PC-3 (cell line): ENCODE data around the gene AHNAK. TPM values are rescaled to one million over a fixed set of nuclear protein-coding genes. Genes with fewer than 3 reads are reported as not detected.

ENCODE experiments used
- ATAC-seq: fragments of 200-7000 bp; cut with Tn5 transposase; 2 replicates; pipeline ENCODE4 v1.9.1; 2020; ENCODE audit warnings: mild to moderate bottlenecking, moderate library complexity
- BruUV-seq: library from RNA; stranded (reverse); fragments of 400-500 nt; replicated peaks from 2 replicates; lab custom pipeline; 2021; lab: Mats Ljungman, UMichigan
- CTCF ChIA-PET: fragments of 300-600 bp; sonication (Branson Sonifier 250); formaldehyde crosslinking; loops from one replicate; lab custom pipeline; 2022; ENCODE audit warnings: antibody characterized with exemption; lab: Charles Lee
- POLR2A ChIA-PET: fragments of 300-600 bp; sonication (Branson Sonifier 250); formaldehyde crosslinking; loops from one replicate; lab custom pipeline; 2022; ENCODE audit warnings: antibody characterized with exemption; ENCODE audit not compliant: unreplicated experiment; lab: Charles Lee
- DNase-seq: peaks from one replicate; pipeline ENCODE4 v3.0.0-alpha.2; 2015
- H2AFZ ChIP-seq: fragments of 300-600 bp; sonication (generic); 2 replicates; pipeline ENCODE4 v1.6.0; 2016; ENCODE audit warnings: antibody characterized with exemption, low read length
- H3F3A ChIP-seq: fragments of 300-600 bp; sonication (generic); one replicate; pipeline ENCODE4 v1.6.0; 2017; ENCODE audit warnings: antibody characterized with exemption, low read length, control low read depth, mild to moderate bottlenecking; ENCODE audit not compliant: unreplicated experiment
- H3K27ac ChIP-seq: fragments of 300-600 bp; sonication (generic); 2 replicates; pipeline ENCODE4 v1.5.1; 2016; ENCODE audit warnings: mild to moderate bottlenecking, low read length
- H3K27me3 ChIP-seq: fragments of 300-600 bp; sonication (generic); 2 replicates; pipeline ENCODE4 v1.6.1; 2016; ENCODE audit warnings: low read length, mixed read lengths
- H3K36me3 ChIP-seq: fragments of 300-600 bp; sonication (generic); 2 replicates; pipeline ENCODE4 v1.6.1; 2016; ENCODE audit warnings: low read depth, mixed run types, low read length, mixed read lengths
- H3K4me1 ChIP-seq: fragments of 300-600 bp; sonication (generic); 2 replicates; pipeline ENCODE4 v1.5.1; 2016; ENCODE audit warnings: low read length; ENCODE audit not compliant: insufficient read depth
- H3K4me2 ChIP-seq: fragments of 300-600 bp; sonication (generic); 2 replicates; pipeline ENCODE4 v1.6.0; 2016; ENCODE audit warnings: low read length
- H3K4me3 ChIP-seq: fragments of 300-600 bp; sonication (generic); 2 replicates; pipeline ENCODE4 v1.5.1; 2016; ENCODE audit warnings: mild to moderate bottlenecking, low read length, mixed read lengths
- H3K79me2 ChIP-seq: fragments of 300-600 bp; sonication (generic); 2 replicates; pipeline ENCODE4 v1.6.1; 2017; ENCODE audit warnings: low read length, mixed read lengths
- H3K9ac ChIP-seq: fragments of 300-600 bp; sonication (generic); 2 replicates; pipeline ENCODE4 v1.6.0; 2016; ENCODE audit warnings: mild to moderate bottlenecking, low read length
- H3K9me2 ChIP-seq: fragments of 300-600 bp; sonication (generic); replicated peaks from 2 replicates; pipeline ENCODE4 v1.6.1; 2016; ENCODE audit warnings: mixed run types, low read length, mixed read lengths
- H3K9me3 ChIP-seq: fragments of 300-600 bp; sonication (generic); 2 replicates; pipeline ENCODE4 v1.6.1; 2016; ENCODE audit warnings: low read length, mixed read lengths
- H4K20me1 ChIP-seq: fragments of 300-600 bp; sonication (generic); 2 replicates; pipeline ENCODE4 v1.6.1; 2016; ENCODE audit warnings: low read length, mixed read lengths
- CTCF ChIP-seq: fragments of 300-600 bp; sonication (generic); conservative IDR thresholded peaks from 2 replicates; pipeline ENCODE4 v1.5.1; 2017; ENCODE audit warnings: antibody characterized with exemption, low read depth, mild to moderate bottlenecking, low read length
- EZH2 ChIP-seq: fragments of 300-600 bp; sonication (generic); IDR thresholded peaks from one replicate; pipeline ENCODE4 v1.6.1; 2017; ENCODE audit warnings: antibody characterized with exemption, mild to moderate bottlenecking, low read length; ENCODE audit not compliant: unreplicated experiment
- EZH2phosphoT487 ChIP-seq: fragments of 300-600 bp; sonication (generic); IDR thresholded peaks from 2 replicates; pipeline ENCODE4 v1.6.1; 2018; ENCODE audit warnings: mild to moderate bottlenecking, antibody characterized with exemption, low read length, borderline replicate concordance
- intact Hi-C: fragments of 100-400 bp; cut with micrococcal nuclease; formaldehyde crosslinking; loops from 2 replicates; pipeline ENCODE4 v1.9.0; 2023
- total RNA-seq: library from RNA; depleted of rRNA; stranded (reverse); fragments of >200 nt; gene quantifications from 2 replicates; pipeline ENCODE4 v1.2.3, GENCODE V29; 2014

The AHNAK gene
- total RNA-seq, 1 experiment from 2014 or later, result 287 TPM

- H3K4me1 ChIP-seq, result no peaks in the 10 kb centered on the region
- TF ChIP-seq CTCF (no peak), EZH2phosphoT487 (no peak), EZH2 (no peak)
- no peaks in the 10 kb centered on the region for H3F3A ChIP-seq
- H3K4me2 ChIP-seq, result no peak overlapping the region
- no peak for ATAC-seq
- H3K27me3 ChIP-seq, result no peaks in the 10 kb centered on the region
- H3K9me2 ChIP-seq, result no peaks in the 10 kb centered on the region
- POLR2A ChIA-PET, result no interaction called here
- no peaks in the 10 kb centered on the region for H4K20me1 ChIP-seq
- H3K36me3 ChIP-seq, result no peaks in the 10 kb centered on the region
- no peak overlapping the region for H3K27ac ChIP-seq
- no TSS peak for BruUV-seq
- H2AFZ ChIP-seq, result no peak overlapping the region
- intact Hi-C loops, result no loop called here
- H3K9me3 ChIP-seq, result no peaks in the 10 kb centered on the region
- H3K4me3 ChIP-seq, result no peak overlapping the region
- CTCF ChIA-PET, result no interaction called here
- H3K79me2 ChIP-seq, result no peaks in the 10 kb centered on the region
- DNase-seq, result no peak
- no peak overlapping the region for H3K9ac ChIP-seq
These were observed 130.0 kb downstream of the AHNAK start for GRCh38 chr11:62416596-62416995.

- no peaks in the 10 kb centered on the region for H3K9me3 ChIP-seq
- no peak for DNase-seq
- no peak overlapping the region for H2AFZ ChIP-seq
- H3K4me2 ChIP-seq, result no peak overlapping the region
- no peak for TF ChIP-seq CTCF
- TF ChIP-seq EZH2, result no peak
- no peak for TF ChIP-seq EZH2phosphoT487
- CTCF ChIA-PET, result no interaction called here
- no peak overlapping the region for H3K9ac ChIP-seq
- no peaks in the 10 kb centered on the region for H3K79me2 ChIP-seq
- no peaks in the 10 kb centered on the region for H3K36me3 ChIP-seq
- no peaks in the 10 kb centered on the region for H3K4me1 ChIP-seq
- ATAC-seq, result no peak
- no peaks in the 10 kb centered on the region for H4K20me1 ChIP-seq
- H3K27me3 ChIP-seq, result no peaks in the 10 kb centered on the region
- H3F3A ChIP-seq, result no peaks in the 10 kb centered on the region
- no peak overlapping the region for H3K27ac ChIP-seq
- no peak overlapping the region for H3K4me3 ChIP-seq
- no peaks in the 10 kb centered on the region for H3K9me2 ChIP-seq
- intact Hi-C loops, result no loop called here
- POLR2A ChIA-PET, result no interaction called here
- no TSS peak for BruUV-seq
These were observed 133.4 kb downstream of the AHNAK start for GRCh38 chr11:62413060-62413696.

GRCh38 chr11:62411524-62411923 is 135.1 kb downstream of the AHNAK start:
- Histone ChIP-seq H3K36me3 (no peaks in the 10 kb centered on the region), H3F3A (no peaks in the 10 kb centered on the region), H3K4me2 (no peak overlapping the region), H3K9me3 (no peaks in the 10 kb centered on the region), H3K4me1 (no peaks in the 10 kb centered on the region), H3K4me3 (no peak overlapping the region), H3K79me2 (no peaks in the 10 kb centered on the region), H3K27ac (no peak overlapping the region), H3K27me3 (no peaks in the 10 kb centered on the region), H4K20me1 (no peaks in the 10 kb centered on the region), H3K9me2 (no peaks in the 10 kb centered on the region), H2AFZ (no peak overlapping the region), H3K9ac (no peak overlapping the region)
- no peak for DNase-seq
- TF ChIP-seq EZH2phosphoT487, result no peak
- no peak for TF ChIP-seq CTCF
- no peak for TF ChIP-seq EZH2
- no TSS peak for BruUV-seq
- intact Hi-C loops, result no loop called here
- ATAC-seq, result no peak
- POLR2A ChIA-PET, result interaction anchor here (0.6 kb wide), 1 partner anchor 398 kb away, joined by 4 read pairs; no protein-coding TSS in a partner anchor
- CTCF ChIA-PET, result no interaction called here
